NOMO-1 treated with DMSO at 0.1 percent for 48 hours (cell line): ENCODE measurements around the gene BICC1.

Source experiments
- DNase-seq: peaks from one replicate; lab custom pipeline; 2025; ENCODE audit not compliant: unreplicated experiment; lab: John Stamatoyannopoulos, UW

Gene BICC1

DNA sequence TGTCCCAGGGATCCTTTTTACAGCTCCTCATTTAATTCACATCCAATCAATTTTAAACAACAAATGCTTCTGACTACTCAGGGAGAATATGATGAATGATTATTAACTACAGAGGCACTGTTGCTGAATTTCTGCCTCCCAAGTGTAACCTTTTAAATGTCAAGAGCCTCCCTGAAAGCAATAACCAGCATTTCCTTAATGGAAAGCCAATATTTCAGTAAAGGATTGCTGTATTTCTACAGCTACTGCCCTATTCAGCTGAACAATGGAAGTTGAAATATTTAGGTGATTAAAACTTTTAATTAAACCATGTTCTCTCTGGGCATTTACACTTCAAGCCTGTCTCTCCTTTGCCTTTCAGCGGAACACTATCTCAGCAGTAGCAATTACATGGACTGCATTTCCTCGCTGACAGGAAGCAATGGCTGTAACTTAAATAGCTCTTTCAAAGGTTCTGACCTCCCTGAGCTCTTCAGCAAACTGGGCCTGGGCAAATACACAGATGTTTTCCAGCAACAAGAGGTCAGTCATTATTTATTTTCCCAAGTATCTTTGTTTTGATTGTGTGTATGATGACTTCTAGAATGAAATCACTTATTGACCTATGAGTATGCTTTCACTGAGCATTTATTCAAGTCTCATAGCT lies 304.7 kb downstream of the BICC1 start:
- DNase-seq = no peak

DNA sequence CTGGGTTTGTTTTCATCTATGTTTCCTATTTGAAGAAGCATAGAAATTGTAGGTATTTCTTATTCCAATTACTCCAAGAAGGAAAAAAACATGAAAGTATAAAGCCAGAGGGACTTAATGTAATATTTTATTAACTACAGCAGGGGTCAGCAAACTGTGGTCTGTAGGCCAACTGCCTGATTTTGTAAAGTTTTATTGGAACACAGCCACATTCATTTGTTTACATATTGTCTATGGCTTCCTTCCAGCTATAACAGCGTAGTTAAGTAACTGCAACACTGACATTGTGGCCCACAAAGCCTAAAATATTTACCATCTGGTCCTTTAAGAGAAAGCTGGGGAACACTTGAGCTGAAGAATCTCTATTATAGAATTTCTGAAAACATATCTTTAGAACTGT lies 306.2 kb downstream of the BICC1 start:
- no peak for DNase-seq

DNA sequence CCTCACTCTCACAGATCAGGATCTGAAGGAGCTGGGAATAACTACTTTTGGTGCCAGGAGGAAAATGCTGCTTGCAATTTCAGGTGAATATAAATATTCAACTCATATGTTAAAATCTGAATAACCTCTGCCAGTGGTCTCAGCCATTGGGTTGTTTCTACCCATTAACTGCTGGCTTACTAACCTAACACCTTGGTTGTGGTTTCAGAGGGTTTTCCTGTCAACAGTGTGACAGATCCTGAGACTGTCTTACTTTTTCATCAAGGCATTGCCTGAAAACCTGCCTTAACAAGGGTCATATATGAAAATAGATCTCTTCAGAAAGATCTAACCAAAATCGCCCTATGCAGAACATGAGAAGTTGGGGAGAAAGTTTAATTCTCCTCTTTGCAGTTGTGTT lies 307.7 kb downstream of the BICC1 start:
- no peak for DNase-seq

DNA sequence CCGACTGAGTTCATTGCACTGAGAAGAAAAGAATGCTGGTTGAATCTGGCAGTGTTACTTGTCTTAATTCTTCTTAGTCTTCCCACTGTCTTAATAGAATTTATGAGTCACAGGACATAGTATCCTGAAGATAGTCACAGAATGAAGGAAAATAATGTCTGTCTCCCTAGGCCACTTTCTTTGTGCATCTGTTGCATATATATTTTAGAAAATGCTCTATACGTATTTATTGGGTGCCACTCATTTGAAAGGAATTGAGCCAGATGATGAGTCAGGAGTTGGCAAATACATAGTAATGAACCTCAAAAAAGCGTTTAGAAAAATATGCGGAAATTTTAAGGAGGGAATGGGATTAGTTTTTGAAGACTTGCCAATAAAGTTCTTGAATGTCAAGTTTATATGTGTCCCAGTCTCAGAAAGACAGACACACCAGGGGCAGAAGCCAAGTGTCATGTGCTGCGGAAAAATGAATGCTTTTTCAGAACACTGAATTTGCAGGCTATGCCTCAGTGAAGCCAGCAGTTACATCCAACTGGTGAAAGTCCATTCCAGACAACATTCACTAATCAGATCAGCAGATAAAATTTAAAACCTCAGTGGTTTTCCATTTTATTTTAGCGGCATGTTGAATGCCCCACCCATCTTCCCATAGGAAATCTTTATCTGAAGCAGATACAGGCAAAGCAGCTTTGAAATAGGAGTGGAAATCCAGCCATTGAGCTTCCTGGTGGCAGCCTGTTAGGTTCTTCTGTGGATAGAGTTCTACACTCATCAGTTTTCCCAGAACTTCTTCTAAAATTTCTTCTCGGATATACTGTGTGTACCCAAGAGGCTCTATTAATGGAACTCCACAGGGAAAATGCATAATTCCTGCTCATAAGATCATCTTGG lies 308.4 kb downstream of the BICC1 start:
- DNase-seq = no peak

DNA sequence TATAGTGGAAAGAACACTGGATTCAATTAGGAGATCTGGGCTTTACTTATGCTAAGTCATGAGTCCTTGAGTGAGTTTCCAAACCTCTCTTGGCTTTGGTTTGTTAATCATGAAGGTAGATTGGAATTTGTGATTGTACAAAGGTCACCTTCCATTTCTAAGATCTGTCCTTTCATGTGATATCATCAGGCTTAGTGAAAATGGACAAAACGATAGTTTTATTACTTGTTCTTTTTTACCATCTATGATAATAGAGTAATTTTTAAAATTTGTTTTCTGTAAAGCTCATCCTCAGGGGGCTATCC lies 309.0 kb downstream of the BICC1 start:
- DNase-seq = no peak

DNA sequence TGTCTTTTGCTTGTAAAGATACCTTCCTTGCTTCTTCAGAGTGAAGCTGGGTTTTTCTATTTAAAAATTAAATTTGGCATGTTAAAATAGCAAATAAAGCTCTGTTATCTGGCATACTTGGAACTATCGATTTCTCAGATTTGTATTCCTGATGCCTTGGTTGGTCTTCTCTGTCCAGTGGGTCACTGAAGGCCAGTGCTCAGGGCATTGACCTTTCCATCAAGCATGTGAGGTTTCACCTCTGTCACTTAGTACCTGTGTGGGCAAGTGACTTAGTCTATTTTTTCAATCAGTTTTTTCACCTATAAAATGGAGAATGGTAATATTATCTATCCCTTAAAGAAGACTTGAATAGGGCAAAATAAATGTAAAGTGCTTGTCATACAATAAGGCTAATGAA lies 311.3 kb downstream of the BICC1 start:
- DNase-seq = no peak

DNA sequence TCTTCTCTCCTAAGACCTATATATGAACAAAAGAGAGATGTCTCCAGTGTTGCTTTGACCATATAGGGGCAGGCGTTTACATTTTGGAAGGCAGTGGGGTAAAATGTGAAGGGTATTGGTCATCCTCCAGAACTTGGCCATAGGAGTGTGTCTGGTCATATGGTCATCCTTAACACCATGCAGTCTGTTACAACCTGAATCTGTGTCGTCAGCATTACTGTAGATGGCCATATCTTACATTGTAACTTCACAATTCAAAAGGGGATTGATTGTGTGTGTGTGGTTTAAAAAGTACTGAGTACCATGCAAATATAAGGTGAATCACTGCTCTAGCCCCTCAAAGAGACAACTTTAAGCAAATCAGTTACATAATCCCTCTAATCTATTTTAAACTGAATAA lies 311.7 kb downstream of the BICC1 start:
- DNase-seq = no peak

DNA sequence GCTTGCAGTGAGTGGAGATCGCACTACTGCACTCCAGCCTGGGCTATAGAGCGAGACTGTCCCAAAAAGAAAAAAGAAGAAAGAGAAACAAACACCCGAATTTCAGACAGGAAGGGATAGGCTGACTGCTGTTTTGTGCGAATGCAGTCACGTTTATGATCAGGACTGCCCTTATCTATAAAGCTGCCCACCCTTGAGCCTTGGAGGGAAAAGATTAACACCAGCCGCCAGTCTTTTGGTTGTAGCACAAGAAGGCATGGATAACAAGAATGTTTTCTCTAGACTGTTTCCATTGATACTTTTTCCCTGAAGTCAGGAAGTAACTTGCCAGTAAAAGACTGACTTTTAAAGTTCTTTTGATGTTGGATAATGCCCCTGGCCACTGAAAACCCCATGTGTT lies 314.0 kb downstream of the BICC1 start:
- DNase-seq = no peak

DNA sequence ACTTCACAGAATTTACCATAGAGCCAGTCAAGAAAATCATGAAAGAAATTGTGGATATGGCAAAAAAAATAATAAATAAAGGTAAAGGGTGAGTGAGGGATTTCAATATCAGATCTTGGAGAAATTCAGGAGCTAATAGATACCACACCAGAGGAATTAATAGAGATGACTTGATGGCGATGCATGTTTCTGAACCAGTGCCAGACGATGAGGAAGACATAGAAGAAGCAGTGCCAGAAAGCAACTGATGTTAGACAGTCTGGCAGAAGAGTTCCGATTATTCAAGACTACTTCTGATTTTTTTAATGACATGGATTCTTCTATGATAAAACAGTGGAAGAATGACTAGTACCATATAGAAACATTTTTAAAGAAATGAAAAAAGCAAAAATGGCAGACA lies 314.7 kb downstream of the BICC1 start:
- no peak for DNase-seq

DNA sequence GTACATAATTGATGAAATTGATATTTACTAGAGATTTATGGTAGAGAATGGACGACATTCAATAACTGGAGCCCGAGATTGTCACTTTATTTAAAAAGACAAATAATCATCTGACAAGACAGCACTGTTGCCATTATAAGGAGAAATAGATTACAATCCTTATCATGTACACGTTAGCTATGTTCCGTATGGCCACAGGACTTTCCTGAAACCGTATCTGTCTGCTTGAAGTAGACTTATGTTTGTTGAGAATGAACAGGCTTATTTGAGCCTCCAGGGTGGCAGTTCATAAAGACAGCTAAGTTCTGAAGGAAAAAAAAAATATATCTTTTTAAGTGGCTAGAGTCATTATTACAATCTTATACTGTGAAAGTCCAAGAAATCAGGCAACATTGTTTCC lies 317.2 kb downstream of the BICC1 start:
- DNase-seq = no peak

DNA sequence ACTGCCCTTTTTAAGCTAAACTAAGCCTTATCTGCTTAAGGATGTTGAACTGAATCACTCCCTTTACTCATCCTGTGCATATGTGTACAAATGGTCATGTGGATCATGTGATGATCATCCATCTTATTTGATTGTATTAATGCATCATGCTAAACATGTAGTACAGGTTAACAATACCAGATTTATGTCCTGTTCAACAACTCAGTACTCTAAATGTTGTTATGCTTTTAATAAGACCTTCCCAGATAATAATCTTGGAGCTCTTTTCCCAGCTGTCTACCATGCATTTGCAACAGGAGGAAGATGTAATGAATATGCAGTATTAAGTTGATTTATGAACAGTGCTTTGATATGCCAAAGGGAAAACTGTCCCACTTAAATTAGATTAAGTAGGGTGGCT lies 318.0 kb downstream of the BICC1 start:
- no peak for DNase-seq

DNA sequence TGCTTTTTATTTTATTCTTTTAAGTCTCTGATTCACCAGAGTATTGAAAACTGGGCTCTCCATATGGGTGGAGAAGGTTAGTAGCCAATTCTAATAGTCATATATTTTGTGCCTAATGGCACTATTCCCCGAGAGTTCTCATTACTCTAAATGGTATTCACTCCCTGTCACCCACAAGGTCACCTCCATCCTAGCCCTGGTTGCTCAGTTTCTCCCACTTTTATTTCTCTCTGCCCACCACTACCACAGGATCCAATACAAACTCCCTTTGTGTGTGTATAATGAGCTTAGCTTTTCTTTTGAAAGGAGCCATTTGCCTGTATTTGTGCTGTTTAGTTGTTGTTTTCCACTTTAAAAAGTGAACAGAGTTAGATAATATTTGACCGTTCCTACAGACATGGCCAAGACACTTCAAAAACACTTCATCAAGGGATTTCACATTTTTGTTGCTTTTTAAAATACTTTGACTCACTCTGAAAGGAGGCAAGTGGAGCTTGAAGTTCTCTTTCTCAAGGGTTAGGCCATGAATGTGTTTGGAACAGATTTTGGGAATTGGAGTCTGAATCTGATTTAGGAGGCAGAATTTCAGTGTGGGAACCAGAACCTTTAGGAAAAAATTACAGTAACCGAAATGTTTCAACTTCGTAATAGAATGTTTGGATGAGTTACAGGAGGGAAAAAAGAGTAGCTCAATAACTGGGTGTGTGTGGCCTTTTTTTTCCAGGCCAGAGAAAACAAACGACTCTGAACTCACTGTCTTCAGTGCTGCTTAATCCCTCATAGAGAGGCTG lies 321.3 kb downstream of the BICC1 start:
- DNase-seq = no peak

DNA sequence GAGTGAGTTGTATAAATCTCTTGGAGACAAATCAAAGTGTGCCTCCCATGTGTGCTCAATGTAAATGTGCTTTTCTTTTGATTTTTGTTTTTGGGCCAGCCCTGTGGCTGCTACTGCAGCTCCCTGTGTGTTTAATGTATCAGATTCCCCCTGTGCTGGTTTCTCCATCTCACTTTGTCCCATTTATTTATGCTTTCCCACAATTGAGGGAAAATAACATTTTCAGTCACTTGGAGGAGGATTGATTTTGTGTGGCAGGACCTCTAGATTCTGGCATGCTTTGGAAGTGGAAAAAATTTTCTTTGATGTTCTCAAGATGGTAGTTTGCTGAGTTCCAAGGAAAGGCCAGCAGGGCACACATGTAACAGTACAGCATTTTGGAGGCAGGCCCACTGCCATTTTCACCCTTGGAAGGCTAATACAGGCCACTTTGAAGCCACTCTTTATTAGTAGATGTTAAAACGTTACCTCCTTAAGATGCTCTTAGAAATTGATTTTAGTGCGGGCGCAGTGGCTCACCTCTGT lies 323.6 kb downstream of the BICC1 start:
- no peak for DNase-seq

DNA sequence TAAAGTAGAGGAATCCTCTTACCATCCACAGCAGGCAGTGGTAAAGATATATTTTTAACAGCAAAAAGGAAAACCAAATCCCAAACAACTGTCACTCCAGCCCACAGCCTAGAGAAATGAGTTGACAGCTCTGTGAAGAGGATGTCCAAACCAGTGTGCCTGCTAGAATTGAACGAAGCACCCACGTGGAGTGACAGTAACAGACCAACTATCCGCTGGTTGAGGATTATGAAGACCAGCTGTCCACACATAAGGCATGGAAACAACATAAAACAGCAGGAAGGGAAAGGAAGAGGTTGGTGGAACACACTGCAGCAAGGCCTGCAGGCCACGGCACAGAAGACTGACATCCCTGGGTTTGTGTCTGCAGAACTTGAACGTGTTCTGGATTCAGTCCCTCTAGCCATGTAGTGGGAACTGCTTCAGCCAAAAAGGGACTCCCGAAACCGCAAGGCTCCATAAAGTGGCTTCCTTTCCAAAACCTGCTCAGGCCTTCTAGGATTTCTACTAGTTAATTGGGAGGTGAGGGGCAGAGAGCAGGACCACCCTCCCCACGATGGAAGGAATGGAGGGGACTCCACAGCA lies 324.4 kb downstream of the BICC1 start:
- DNase-seq = no peak

DNA sequence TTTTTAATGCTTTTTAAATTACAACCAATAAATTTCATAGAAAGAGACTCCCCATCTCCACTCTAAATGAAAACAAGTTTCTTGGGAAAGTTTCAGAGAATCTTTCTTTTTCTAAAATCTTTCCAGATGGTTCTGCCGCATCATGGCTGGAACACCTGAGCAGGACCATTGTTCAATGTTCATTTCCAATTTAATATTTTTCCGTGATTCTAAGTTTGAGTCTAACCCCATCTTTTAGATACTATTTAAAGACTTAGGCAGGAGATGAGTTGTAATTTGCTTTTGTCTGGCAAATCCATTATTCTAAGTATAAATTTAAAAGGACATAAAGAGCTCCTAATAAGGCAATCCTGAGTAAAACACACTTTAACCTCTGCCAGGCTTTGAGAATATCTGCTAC lies 325.2 kb downstream of the BICC1 start:
- no peak for DNase-seq

DNA sequence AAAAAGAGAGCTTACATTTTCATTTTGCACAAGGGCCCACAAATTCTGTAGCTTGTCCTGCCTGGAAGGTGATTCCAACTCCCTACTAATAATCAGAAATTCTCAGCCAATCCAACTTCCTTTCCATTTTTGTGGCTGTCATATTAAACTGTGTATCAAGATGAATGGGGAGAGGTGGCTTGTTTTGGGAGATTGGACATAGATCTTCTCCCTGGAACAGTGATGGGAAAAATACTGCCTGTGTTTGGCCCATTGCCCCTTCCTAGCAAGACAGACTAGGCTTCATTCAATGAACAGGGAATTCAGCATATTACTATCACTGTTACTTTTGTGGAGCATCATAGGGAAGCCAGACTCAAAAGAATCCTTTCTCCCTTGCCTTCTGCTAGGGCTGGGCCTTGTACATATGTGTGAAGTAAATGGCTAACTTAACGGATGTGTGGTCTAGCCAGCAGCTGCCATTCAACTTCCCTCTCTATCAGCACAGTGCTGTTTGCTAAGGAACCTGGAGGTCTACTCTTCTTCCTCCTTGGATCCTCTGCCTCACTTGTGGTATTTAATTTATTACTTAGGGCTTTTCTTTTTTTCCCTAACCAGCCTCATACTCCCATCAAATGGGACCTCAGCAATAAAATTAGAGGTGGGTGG lies 326.0 kb downstream of the BICC1 start:
- no peak for DNase-seq

DNA sequence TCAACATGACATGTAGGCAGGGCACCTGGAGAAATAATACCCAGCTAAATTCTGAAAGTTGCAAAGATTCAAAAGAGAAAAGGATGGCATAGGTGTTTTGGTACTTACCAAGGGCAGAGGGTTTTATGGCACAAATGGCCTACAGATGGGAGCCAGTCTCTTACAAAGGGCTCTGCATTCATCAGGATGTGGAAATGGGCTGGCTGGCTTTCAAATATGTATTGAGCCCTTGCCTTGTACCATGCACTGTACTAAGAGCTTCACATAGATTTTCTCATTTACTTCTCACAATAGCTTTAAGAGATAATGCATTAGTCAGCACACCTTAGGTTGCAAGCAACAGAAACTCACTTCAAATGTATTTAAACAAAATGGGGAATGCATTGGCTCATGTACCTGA lies 327.1 kb downstream of the BICC1 start:
- DNase-seq = no peak

DNA sequence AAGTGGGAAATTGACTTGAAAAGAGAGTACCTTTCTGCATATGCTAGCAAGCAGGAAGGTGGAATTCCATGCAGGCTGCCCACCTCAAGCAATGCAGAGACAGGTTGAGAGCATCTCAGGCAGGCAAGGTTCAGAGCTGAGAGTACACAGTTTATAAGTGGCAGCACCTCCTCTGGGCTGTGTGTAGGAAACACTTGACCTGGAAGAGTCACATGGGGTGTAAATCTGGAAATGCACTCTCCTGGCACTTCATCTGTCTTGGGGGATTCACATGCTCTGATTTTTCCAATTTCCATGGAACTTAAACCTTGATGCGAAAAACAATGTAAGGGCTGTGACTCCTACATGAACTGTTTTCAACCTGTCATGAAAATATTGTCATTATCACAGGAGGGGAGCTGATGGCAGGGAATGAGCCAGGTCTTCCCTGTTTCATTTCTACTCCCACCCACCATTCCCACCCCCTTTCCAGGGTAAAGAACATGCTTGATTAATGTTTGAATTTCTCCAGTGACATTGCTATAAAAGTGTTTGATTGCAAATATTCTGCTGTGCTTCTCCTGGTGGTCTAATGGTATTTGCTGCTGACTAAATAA lies 328.3 kb downstream of the BICC1 start:
- DNase-seq = no peak

DNA sequence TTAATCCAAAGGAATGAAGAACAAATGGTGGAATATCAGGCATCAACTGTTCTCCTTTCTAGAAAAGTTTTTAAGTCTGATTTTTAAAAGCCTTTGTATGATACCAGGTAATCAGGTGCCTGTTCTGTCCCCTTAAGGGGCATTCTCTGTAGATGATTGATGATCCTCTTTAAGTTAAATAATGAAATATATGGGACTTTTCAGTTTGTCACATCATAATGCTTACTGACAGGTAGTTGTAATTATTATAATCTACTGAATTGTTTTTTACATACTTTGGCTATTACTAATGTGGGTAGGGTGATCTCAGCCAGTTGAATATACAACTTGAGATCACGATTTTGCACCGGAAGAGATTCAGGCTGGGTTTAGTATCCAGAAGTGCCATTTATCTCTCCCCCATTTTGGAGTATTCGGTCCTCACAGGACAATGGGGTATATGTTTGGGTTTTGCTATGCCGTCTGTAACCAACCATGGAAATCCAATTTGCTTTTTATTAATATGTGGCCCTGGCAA lies 330.2 kb downstream of the BICC1 start:
- no peak for DNase-seq

DNA sequence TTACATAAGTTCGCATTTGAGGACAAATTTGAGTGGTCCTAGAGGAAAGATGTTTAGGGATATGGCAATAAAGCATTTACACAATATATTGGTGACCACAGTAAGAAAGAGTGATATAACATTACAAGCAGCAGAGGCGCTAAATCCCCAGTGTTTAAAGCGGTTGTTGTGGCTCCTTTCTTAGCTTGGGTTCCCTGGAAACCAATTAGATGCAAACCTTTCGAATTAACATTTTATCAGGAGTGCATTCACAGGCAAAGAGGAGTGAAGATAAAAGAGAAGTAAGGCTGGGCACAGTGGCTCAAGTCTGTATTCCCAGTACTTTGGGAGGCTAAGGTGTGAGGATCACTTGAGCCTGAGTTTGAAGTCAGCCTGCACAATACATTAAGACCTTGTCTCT lies 331.1 kb downstream of the BICC1 start:
- DNase-seq = no peak
